ENCODE results near the gene WNT6. TPM values are rescaled to one million over a fixed set of nuclear protein-coding genes. Genes with fewer than 3 reads are reported as not detected.

Gene WNT6
- total RNA-seq, 6 experiments from 2014 or later, result not detected

- H3K9me3 Mint-ChIP-seq, result no peaks in the 10 kb centered on the region
- H3K36me3 Mint-ChIP-seq (ENCODE audit: low read depth), result no peaks in the 10 kb centered on the region
- peaks cover 19% of the 10 kb centered on the region for H3K4me1 Mint-ChIP-seq (ENCODE audit: low read depth)
- peaks cover 43% of the 10 kb centered on the region for H3K27me3 Mint-ChIP-seq (ENCODE audit: insufficient read depth)
- DNase-seq, result no peak
- no peak overlapping the region for H3K4me3 Mint-ChIP-seq
- no peak for TF ChIP-seq CTCF (IDR thresholded peaks at IDR 0.05)
- H3K27ac Mint-ChIP-seq, result no peak overlapping the region
Observed at GRCh38 chr2:218830526-218831306, 28.9 kb upstream of the WNT6 start.

- no peaks in the 10 kb centered on the region for H3K9me3 Mint-ChIP-seq
- H3K4me3 Mint-ChIP-seq, result no peak within 1 kb of the TSS
- peaks cover 43% of the 10 kb centered on the region for H3K27me3 Mint-ChIP-seq (ENCODE audit: insufficient read depth)
- no peak within 1 kb of the TSS for H3K27ac Mint-ChIP-seq
- H3K36me3 Mint-ChIP-seq (ENCODE audit: low read depth), result no peaks in the 10 kb centered on the region
- no peak for DNase-seq
- no peak for TF ChIP-seq CTCF (IDR thresholded peaks at IDR 0.05)
- H3K4me1 Mint-ChIP-seq (ENCODE audit: low read depth), result peaks cover 19% of the 10 kb centered on the region
Observed at GRCh38 chr2:218831378-218831990, 28.1 kb upstream of the WNT6 start, which contains the start of gene PRKAG3. PRKAG3 (minus strand) TSS chr2:218831803.

GRCh38 chr2:218832081-218832480, 27.5 kb upstream of the WNT6 start:
- H3K9me3 Mint-ChIP-seq, result peaks cover 2% of the 10 kb centered on the region
- H3K27me3 Mint-ChIP-seq (ENCODE audit: insufficient read depth), result peaks cover 43% of the 10 kb centered on the region
- H3K27ac Mint-ChIP-seq, result no peak overlapping the region
- TF ChIP-seq CTCF (IDR thresholded peaks at IDR 0.05), result no peak
- H3K36me3 Mint-ChIP-seq (ENCODE audit: low read depth), result no peaks in the 10 kb centered on the region
- DNase-seq, result no peak
- H3K4me1 Mint-ChIP-seq (ENCODE audit: low read depth), result peaks cover 19% of the 10 kb centered on the region
- no peak overlapping the region for H3K4me3 Mint-ChIP-seq

- peak; percentile 13 for DNase-seq
- H3K4me3 Mint-ChIP-seq, result no peak overlapping the region
- no peaks in the 10 kb centered on the region for H3K36me3 Mint-ChIP-seq (ENCODE audit: low read depth)
- no peak for TF ChIP-seq CTCF (IDR thresholded peaks at IDR 0.05)
- peaks cover 6% of the 10 kb centered on the region for H3K9me3 Mint-ChIP-seq
- H3K4me1 Mint-ChIP-seq (ENCODE audit: low read depth), result peaks cover 19% of the 10 kb centered on the region
- no peak overlapping the region for H3K27ac Mint-ChIP-seq
- H3K27me3 Mint-ChIP-seq (ENCODE audit: insufficient read depth), result peaks cover 40% of the 10 kb centered on the region
Observed at GRCh38 chr2:218832520-218832919, 27.1 kb upstream of the WNT6 start.

GRCh38 chr2:218833023-218833609, 26.5 kb upstream of the WNT6 start:
- H3K4me1 Mint-ChIP-seq (ENCODE audit: low read depth), result peaks cover 19% of the 10 kb centered on the region

More at GRCh38 chr2:218833023-218833609, 26.5 kb upstream of the WNT6 start:
- no peak for TF ChIP-seq CTCF (IDR thresholded peaks at IDR 0.05)
- peaks cover 12% of the 10 kb centered on the region for H3K9me3 Mint-ChIP-seq
- no peak for DNase-seq
- peaks cover 37% of the 10 kb centered on the region for H3K27me3 Mint-ChIP-seq (ENCODE audit: insufficient read depth)
- H3K27ac Mint-ChIP-seq, result no peak overlapping the region
- H3K36me3 Mint-ChIP-seq (ENCODE audit: low read depth), result no peaks in the 10 kb centered on the region
- H3K4me3 Mint-ChIP-seq, result no peak overlapping the region

All from HFFc6 (cell line).